ENCODE measurements around the gene HOXB3.

DNA sequence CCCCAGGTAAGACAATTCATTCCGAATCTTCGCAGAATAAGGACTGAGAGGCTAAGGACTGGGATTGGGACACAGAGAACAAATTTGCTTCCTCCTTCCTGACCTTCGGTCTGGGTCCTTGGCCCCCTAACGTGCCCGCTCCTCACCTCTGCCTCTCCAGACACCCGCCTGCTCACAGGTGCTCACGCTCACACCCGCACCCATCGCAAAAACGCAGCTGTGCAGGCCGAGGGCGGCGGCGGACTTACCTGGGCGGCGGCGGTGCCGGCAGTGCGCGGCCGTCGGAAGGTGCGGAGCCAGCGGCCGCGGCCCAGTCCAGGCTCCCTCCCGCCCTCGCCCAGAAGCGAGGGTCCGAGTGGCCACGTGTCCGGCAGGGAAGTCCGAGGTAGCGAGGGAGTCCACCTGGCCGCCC, 43.2 kb upstream of the HOXB3 start:
- TF ChIP-seq, protein P1, sequence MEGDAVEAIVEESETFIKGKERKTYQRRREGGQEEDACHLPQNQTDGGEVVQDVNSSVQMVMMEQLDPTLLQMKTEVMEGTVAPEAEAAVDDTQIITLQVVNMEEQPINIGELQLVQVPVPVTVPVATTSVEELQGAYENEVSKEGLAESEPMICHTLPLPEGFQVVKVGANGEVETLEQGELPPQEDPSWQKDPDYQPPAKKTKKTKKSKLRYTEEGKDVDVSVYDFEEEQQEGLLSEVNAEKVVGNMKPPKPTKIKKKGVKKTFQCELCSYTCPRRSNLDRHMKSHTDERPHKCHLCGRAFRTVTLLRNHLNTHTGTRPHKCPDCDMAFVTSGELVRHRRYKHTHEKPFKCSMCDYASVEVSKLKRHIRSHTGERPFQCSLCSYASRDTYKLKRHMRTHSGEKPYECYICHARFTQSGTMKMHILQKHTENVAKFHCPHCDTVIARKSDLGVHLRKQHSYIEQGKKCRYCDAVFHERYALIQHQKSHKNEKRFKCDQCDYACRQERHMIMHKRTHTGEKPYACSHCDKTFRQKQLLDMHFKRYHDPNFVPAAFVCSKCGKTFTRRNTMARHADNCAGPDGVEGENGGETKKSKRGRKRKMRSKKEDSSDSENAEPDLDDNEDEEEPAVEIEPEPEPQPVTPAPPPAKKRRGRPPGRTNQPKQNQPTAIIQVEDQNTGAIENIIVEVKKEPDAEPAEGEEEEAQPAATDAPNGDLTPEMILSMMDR (IDR thresholded peaks at IDR 0.05): no peak
- TF ChIP-seq POLR2A (IDR thresholded peaks at IDR 0.05): no peak

All from prostate gland (tissue), 2 donors.